HEK293 (cell line): Measurements from ENCODE around the gene SMARCD3.

Experiments
- CTCF ChIA-PET: fragments of 350-600 bp; formaldehyde crosslinking; extraction: SDS; loops from one replicate; lab custom pipeline; 2021; ENCODE audit warnings: antibody characterized with exemption; lab: Yijun Ruan, JAX
- POLR2A ChIA-PET: fragments of 300-600 bp; formaldehyde crosslinking; extraction: SDS; loops from one replicate; lab custom pipeline; 2020; ENCODE audit warnings: antibody characterized with exemption, inconsistent platforms; lab: Yijun Ruan, JAX
- H3K27ac ChIP-seq: fragments of 200-500 bp; sonication (Bioruptor generic); 2 replicates; pipeline ENCODE4 v1.5.1; 2014; ENCODE audit warnings: low read depth, low read length, control low read depth, inconsistent platforms; ENCODE audit errors: extremely low read depth
- H3K36me3 ChIP-seq, 2 experiments: fragments of 200-500 bp in 1 of 2; sonication (Bioruptor generic) in 1 of 2; 1 replicate in 1 of 2; 2 replicates in 1 of 2; pipeline ENCODE4 v1.5.1; 2014 to 2017; ENCODE audit warnings: inconsistent platforms in 2 of 2, low read length in 2 of 2; ENCODE audit not compliant: control insufficient read depth in 2 of 2, insufficient read depth in 1 of 2
- H3K4me1 ChIP-seq: fragments of 200-500 bp; sonication (Bioruptor generic); 2 replicates; pipeline ENCODE4 v1.5.1; 2014; ENCODE audit warnings: mild to moderate bottlenecking, low read length, inconsistent platforms; ENCODE audit not compliant: control insufficient read depth, insufficient read depth
- H3K4me3 ChIP-seq: 2 replicates; pipeline ENCODE4 v1.5.1; 2011; ENCODE audit warnings: low read depth, mild to moderate bottlenecking, control low read depth, low read length, moderate library complexity
- H3K9me3 ChIP-seq: fragments of 200-500 bp; sonication (Bioruptor generic); 2 replicates; pipeline ENCODE4 v1.5.1; 2014; ENCODE audit warnings: low read depth, low read length, inconsistent platforms; ENCODE audit not compliant: control insufficient read depth, insufficient read depth
- GLI4 ChIP-seq: fragments of 450-650 bp; formaldehyde crosslinking; IDR thresholded peaks from 2 replicates; pipeline ENCODE4 v1.5.1; 2016; ENCODE audit warnings: missing biosample characterization, missing genetic modification characterization
- KLF10 ChIP-seq: fragments of 450-650 bp; IDR thresholded peaks from 2 replicates; pipeline ENCODE4 v1.5.1; 2018; ENCODE audit warnings: missing biosample characterization, mild to moderate bottlenecking, missing genetic modification characterization
- OVOL3 ChIP-seq: fragments of 450-650 bp; formaldehyde crosslinking; IDR thresholded peaks from 2 replicates; pipeline ENCODE4 v1.5.1; 2016; ENCODE audit warnings: missing biosample characterization, missing genetic modification characterization
- REST ChIP-seq: fragments of 450-650 bp; formaldehyde crosslinking; IDR thresholded peaks from 2 replicates; pipeline ENCODE4 v1.5.1; 2016; ENCODE audit warnings: missing biosample characterization, missing genetic modification characterization
- SP3 ChIP-seq: fragments of 450-650 bp; formaldehyde crosslinking; IDR thresholded peaks from 2 replicates; pipeline ENCODE4 v1.5.1; 2016; ENCODE audit warnings: missing biosample characterization, missing genetic modification characterization
- TSHZ1 ChIP-seq: fragments of 450-650 bp; formaldehyde crosslinking; IDR thresholded peaks from 2 replicates; pipeline ENCODE4 v1.5.1; 2016; ENCODE audit warnings: missing biosample characterization, missing genetic modification characterization, borderline replicate concordance
- ZBTB21 ChIP-seq: fragments of 450-650 bp; formaldehyde crosslinking; IDR thresholded peaks from 2 replicates; pipeline ENCODE4 v1.5.1; 2017; ENCODE audit warnings: missing biosample characterization, missing genetic modification characterization
- ZNF184 ChIP-seq: fragments of 450-650 bp; IDR thresholded peaks from 2 replicates; pipeline ENCODE4 v1.5.1; 2018; ENCODE audit warnings: missing biosample characterization, mild to moderate bottlenecking, missing genetic modification characterization
- ZNF223 ChIP-seq: fragments of 450-650 bp; formaldehyde crosslinking; IDR thresholded peaks from 2 replicates; pipeline ENCODE4 v1.5.1; 2016; ENCODE audit warnings: missing biosample characterization, missing genetic modification characterization
- ZNF354C ChIP-seq: fragments of 450-650 bp; formaldehyde crosslinking; IDR thresholded peaks from 2 replicates; pipeline ENCODE4 v1.5.1; 2016; ENCODE audit warnings: missing biosample characterization, missing genetic modification characterization, low read depth, borderline replicate concordance
- ZNF394 ChIP-seq: fragments of 450-650 bp; formaldehyde crosslinking; IDR thresholded peaks from 2 replicates; pipeline ENCODE4 v1.5.1; 2016; ENCODE audit warnings: missing biosample characterization, missing genetic modification characterization, mild to moderate bottlenecking, moderate library complexity, borderline replicate concordance
- ZNF449 ChIP-seq: fragments of 450-650 bp; formaldehyde crosslinking; IDR thresholded peaks from 2 replicates; pipeline ENCODE4 v1.5.1; 2017; ENCODE audit warnings: missing biosample characterization, mild to moderate bottlenecking, missing genetic modification characterization, moderate library complexity
- ZNF514 ChIP-seq: fragments of 450-650 bp; formaldehyde crosslinking; IDR thresholded peaks from 2 replicates; pipeline ENCODE4 v1.5.1; 2016; ENCODE audit warnings: missing biosample characterization, missing genetic modification characterization
- ZNF518A ChIP-seq: fragments of 450-650 bp; formaldehyde crosslinking; conservative IDR thresholded peaks from 2 replicates; pipeline ENCODE4 v1.5.1; 2016; ENCODE audit warnings: low read depth, missing biosample characterization, missing genetic modification characterization
- ZNF560 ChIP-seq: fragments of 450-650 bp; formaldehyde crosslinking; IDR thresholded peaks from 2 replicates; pipeline ENCODE4 v1.5.1; 2017; ENCODE audit warnings: missing biosample characterization, missing genetic modification characterization, borderline replicate concordance
- ZNF654 ChIP-seq: fragments of 450-650 bp; formaldehyde crosslinking; IDR thresholded peaks from 2 replicates; pipeline ENCODE4 v1.5.1; 2016; ENCODE audit warnings: low read depth, missing biosample characterization, missing genetic modification characterization
- ZNF664 ChIP-seq: fragments of 450-650 bp; formaldehyde crosslinking; IDR thresholded peaks from 2 replicates; pipeline ENCODE4 v1.5.1; 2016; ENCODE audit warnings: missing biosample characterization, missing genetic modification characterization
- ZNF707 ChIP-seq: fragments of 450-650 bp; formaldehyde crosslinking; IDR thresholded peaks from 2 replicates; pipeline ENCODE4 v1.5.1; 2016; ENCODE audit warnings: missing biosample characterization, missing genetic modification characterization
- ZNF843 ChIP-seq: fragments of 450-650 bp; formaldehyde crosslinking; IDR thresholded peaks from 2 replicates; pipeline ENCODE4 v1.5.1; 2016; ENCODE audit warnings: missing biosample characterization, missing genetic modification characterization

The SMARCD3 gene

GRCh38 chr7:151192002-151192539 lies 56.4 kb downstream of the SMARCD3 start (continued):
- TF ChIP-seq ZNF518A (tag by site-specific recombination) (no peak), ZNF843 (tag by site-specific recombination) (no peak), ZNF707 (tag by site-specific recombination) (no peak), ZNF354C (tag by site-specific recombination) (no peak)
- TF ChIP-seq, all 188 proteins: peak for 0

- Histone ChIP-seq H3K4me3 (no peak overlapping the region), H3K27ac (no peak overlapping the region), H3K4me1 (no peaks in the 10 kb centered on the region), H3K9me3 (no peaks in the 10 kb centered on the region), H3K36me3 (no peaks in the 10 kb centered on the region)
- ChIA-PET CTCF (no interaction called here), POLR2A (interaction anchor here (0.5 kb wide), 1 partner anchor 26 kb away, joined by 4 read pairs; no protein-coding TSS in a partner anchor)
- TF ChIP-seq ZNF223 = no peak
- no peak for TF ChIP-seq ZNF664 (tag by site-specific recombination)
- no peak for TF ChIP-seq OVOL3 (tag by site-specific recombination)
- no peak for TF ChIP-seq REST (tag by site-specific recombination)
- no peak for TF ChIP-seq ZNF514 (tag by site-specific recombination)
- no peak for TF ChIP-seq ZNF560 (tag by site-specific recombination)
- no peak for TF ChIP-seq ZNF449
- no peak for TF ChIP-seq TSHZ1 (tag by site-specific recombination)
- TF ChIP-seq ZNF654 (tag by site-specific recombination) = no peak
- no peak for TF ChIP-seq ZNF184 (tag by site-specific recombination)
- TF ChIP-seq GLI4 (tag by site-specific recombination) = no peak
- no peak for TF ChIP-seq ZNF394 (tag by site-specific recombination)
- no peak for TF ChIP-seq ZBTB21 (tag by site-specific recombination)
- no peak for TF ChIP-seq SP3 (tag by site-specific recombination)
- no peak for TF ChIP-seq KLF10 (tag by site-specific recombination)
Observed at GRCh38 chr7:151191544-151191943, 57.0 kb downstream of the SMARCD3 start.
